GM15510 (cell line): ENCODE data around the gene ZNF841.

ENCODE experiments used
- POLR2A ChIP-seq: IDR thresholded peaks from 3 replicates; pipeline ENCODE4 v1.6.1; 2011; ENCODE audit warnings: borderline replicate concordance; ENCODE audit not compliant: insufficient read length; ENCODE audit errors: extremely low read depth

Gene ZNF841

DNA sequence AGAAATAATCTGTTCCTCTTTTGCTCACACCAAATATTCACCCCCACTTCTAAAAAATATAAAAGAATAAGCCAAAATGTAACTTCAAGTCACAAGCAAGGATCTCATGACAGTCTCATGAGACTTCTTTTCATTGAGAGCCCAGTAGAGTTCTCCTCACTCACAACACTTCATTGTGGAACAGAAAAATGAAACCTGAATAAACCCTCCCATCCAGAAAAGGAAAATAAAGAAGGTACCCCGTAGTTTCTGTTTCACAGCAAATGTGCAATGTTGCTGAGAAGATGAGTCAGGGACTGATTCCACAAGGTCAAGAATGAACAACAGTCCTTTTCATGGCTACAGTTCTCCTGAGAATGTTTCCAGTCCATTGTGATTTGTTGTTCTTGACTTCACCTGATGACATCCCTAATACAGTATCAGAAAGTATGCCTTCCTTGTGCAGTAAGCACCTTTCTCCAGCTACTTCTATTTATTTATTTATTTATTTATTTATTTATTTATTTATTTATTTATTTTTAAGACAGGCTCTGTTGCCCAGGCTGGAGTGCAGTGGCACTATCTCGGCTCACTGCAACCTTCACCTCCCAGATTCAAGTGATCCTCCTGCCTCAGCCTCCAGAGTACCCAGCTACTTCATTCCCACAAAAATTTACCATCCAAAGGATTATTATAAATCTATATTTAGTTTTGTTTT lies 6.4 kb upstream of the ZNF841 start:
- no peak for TF ChIP-seq POLR2A

DNA sequence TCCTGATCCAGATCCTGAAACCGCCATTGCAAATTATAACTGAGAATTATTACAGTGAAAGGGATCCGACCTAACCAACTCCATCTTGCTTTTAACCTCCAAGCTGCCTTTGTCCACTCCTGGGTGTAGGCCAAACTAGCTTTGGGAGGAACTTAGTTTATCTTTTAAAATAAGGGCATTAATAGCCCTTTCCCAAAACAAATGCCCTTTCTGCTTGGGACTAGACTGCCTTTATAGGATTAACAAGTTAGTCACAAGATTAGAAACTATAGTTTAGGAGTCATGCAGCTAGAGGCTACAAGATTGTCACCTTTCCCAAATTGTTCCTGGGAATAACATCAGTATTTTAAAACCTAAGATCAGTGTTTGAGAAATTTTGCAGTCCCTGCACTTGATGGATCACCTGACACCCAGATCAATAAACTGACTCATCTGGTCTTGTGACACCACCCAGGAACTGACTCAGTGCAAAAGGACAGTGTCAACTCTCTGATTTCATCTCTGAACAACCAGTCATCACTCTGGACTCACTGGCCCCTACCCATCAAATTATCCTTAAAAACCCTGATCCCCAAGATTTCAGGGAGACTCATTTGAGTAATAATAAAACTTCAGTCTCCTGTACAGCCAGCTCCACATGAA lies 4.1 kb upstream of the ZNF841 start:
- TF ChIP-seq POLR2A, result no peak

DNA sequence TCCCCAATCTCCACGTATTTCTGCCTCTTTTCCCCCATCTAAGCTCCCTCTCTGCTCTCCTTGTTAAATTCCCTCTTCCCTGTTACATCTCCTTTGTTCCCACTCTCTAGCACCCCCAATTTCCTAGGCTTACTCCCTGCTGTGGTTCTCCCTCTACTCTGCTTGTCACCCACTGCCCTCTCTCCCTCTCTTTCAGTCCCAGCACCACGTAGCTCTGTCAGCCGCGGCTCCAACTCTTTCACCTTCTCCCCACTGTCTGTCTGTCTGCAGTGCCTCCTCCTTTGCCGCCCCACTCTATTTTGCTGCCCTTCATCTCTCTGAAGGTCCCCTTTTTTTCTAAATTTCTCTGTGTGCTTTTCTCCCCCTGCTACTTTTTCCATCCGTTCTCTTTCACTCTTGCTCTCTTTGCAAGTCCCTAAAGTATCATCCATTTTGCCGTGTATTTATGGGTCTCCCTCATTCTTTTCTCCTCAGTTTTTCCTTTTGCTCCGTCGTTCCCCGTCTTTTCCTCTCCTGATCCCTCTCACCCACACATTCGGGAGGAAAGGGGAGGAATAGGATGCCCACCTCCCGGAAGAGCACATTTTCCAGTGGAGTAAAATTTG lies 937 bp downstream of the ZNF841 start:
- TF ChIP-seq POLR2A, result no peak

DNA sequence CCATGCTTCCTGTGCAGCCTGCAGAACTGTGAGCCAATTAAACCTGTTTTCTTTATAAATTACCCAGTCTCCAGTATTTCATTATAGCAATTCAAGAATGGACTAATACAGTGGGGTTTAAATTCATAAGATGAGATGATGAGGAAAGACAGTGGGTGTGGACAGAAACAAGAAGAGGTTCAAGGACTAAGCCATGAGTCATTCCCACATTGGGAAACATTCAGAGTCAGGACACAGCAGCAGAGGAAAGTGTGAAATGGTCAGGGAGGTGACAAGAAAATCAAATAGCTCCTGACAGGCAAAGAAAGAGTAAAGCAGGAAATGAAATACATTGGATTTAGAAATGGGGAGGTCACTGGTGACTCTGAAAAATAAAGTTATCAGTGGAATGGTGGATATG lies 9.1 kb downstream of the ZNF841 start:
- no peak for TF ChIP-seq POLR2A

DNA sequence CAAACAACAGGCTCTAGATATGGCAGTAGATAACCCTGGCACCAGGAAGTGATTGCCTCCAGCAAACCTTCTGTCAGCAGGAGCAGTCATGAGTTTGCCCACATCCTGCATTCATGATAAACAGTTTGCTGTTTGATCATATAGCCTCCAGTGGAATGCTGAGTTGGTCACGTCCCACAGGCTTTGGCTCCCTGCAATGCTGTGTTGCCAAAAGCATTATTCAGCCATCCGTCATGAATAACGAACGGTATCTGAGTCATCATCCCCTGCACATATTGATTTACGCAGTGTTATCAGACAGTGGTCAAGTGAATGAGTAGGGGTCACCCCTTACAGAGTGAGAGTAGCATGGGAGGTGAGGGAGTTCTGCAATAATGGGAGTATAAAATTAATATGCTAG lies 25.1 kb downstream of the ZNF841 start:
- no peak for TF ChIP-seq POLR2A

DNA sequence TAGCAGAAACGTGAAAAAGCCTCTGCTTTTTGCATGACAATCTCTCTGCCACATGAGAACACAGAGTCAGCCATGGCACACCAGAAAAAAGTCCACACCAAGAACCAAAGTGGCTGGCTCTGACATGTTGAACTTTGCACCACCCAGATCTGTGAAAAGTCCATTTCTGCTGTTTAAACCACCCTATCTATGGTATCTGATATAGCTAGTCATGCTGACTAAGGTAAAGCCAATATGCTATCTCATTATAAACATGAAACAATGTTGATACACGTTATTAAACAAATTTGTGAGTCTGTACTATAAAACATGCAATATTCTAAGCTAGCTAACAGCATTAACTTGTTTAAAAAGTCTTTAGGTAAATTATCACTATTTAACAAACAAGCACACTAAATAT lies 25.9 kb downstream of the ZNF841 start:
- TF ChIP-seq POLR2A, result no peak

DNA sequence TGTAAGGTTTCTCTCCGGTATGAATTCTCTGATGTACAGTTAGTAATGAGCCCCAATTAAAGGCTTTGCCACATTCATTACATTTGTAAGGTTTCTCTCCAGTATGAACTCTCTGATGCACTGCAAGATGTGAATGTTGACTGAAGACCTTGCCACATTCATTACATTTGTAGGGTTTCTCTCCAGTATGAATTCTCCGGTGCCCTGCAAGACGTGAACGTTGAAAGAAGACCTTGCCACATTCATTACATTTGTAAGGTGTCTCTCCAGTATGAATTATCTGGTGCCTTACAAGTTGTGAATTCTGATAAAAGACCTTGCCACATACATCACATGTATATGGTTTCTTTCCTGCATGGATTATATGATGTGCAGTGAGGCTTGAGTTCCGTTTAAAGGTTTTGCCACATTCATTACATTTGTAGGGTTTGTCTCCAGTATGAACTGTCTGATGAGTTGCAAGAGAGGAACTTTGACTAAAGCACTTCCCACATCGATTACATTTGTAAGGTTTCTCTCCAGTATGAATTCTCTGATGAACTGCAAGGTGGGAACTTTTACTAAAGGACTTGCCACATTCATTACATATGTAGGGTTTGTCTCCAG lies 29.2 kb downstream of the ZNF841 start:
- TF ChIP-seq POLR2A, result no peak

DNA sequence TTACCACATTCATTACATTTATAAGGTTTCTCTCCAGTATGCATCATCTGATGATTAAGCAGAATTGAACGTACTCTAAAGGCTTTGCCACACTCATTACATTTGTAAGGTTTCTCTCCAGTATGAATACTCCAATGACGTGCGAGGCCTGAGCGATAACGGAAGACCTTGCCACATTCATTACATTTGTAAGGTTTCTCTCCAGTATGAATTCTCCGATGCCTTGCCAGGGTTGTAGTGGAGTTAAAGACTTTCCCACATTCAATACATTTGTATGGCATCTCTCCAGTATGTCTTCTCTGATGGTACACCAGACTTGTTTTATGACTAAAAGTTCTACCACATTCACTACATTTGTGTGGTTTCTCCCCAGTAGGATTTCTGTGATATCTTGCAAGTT lies 30.2 kb downstream of the ZNF841 start:
- no peak for TF ChIP-seq POLR2A

DNA sequence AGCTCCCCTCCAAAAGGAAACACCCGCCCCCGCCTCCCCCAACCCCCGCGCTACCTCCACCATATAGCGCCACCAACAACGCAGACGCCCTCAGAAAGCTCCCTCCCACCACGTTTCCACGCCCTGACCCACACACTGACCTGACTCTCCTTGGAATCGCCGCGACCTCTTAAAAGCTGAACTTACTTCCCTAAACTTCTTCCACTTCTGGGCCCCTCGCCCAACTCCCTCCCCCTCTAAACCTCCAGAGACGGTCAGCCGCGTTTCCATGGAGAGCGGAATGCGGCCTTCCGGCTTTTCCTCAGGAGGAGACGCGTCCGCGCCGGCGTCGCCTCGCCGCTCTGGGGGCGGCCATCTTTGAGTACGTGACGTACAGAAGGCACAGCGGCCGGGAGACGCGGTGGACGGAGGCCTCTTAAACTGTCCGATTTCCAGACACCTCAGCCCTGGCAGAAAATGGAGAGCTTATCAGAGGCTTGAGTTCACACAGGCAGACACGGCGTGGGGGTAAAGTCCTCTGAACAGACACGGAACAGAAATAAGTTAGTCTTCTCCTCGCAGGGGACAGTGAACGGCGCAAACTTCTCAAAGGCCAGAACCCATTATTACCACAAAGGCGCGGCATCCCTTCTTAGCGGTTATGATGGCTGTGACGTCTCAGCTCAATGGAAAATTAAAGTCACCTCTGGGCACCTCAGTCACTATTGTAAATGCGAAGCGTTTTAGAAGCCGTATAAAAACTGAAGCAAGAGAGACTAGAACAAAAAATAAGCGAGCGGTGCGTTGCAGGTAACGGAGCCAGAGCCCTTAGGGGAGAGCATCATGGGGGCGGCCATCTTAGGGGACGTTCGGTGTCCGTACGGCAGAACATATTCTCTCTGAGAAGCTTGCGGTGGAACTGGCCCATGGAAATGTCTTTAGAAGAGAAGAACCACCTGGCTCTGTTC lies 46.7 kb downstream of the ZNF841 start, which contains the start of gene ZNF432:
Gene ZNF432 (minus strand): TSS at position 284 of the 947 bp plus-strand sequence. CDS start 1,970 bp downstream, outside the sequence.
- peak; percentile 35 for TF ChIP-seq POLR2A

DNA sequence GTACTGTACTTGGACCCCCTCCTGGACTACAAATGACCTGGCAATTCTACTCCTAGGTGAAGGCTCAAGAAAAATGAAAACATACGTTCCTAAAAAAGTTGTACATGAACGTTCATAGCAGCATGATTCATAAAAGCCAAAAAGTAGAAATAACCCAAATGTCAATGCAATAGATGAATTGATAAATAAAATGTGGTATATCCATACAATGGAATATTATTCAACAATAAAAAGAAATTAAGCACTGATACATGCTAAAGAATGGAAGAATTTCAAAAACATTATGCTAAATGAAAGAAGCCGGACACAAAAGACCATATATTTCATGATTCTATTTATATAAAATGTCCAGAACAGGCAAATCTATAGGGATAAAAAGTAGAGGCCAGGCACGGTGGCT lies 56.4 kb downstream of the ZNF841 start:
- no peak for TF ChIP-seq POLR2A

GRCh38 chr19:52034051-52034728 lies 61.4 kb downstream of the ZNF841 start:
- no peak for TF ChIP-seq POLR2A

GRCh38 chr19:52028780-52029123 lies 66.8 kb downstream of the ZNF841 start:
- TF ChIP-seq POLR2A, result no peak

DNA sequence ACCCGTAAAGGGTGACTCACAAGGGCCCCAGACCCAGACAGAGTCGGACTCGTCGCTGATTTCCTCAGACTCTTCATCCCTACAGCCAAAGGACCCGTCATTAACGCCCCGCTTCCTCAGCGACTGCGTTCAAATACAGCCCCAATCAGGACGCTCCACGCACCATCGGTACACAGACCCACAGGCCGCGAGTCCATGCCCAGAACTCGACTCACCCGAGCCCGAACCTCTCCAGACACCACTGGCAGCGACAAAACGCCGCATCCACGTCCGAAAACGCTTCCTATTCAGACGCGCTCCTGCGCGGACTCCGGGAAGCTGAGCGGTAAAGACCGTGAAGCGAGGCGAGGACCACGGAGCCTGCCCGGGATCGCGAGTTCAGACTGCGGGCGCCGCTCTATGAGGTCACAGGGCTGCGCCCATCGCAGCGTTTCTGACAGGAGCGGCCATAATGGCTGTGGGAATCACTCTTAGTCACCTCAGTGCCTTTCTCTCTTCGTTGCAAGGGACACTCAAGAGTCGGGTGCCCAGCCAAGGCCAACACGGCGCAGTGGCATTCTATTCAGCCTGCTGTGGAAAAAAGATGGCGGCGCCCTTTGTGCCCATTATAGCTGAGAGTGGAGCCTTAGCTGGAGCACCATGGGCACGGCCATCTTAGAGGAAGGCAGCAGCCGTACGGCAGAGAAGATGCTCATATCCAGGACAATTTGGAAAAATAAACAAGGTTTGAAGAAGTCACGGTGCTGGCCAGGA lies 67.4 kb downstream of the ZNF841 start, which contains the start of gene ZNF614:
Gene ZNF614 (minus strand): TSS at position 353 of the 753 bp plus-strand sequence. CDS start 2,634 bp downstream, outside the sequence.
- TF ChIP-seq POLR2A, result peak; percentile 87
